ENCODE results near the gene ADGRF5.

DNA sequence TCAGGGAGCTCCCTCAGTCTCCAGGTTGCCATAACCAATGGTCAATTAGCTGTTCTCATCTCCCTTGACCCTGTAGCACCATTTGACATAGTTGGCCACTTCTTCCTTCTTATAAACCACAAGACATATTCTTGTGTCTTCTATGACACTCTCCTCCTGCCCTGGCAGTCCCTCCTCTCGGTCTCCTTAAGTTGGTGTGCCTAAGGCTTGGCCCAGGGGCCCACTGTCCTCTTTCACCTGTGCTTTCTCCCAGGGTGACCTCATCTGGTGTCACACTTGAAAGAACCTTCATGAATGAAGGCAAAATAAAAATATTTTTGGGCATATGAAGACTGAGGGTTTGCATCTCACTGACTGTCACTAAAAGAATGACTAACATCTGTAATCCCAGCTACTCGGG lies 9.7 kb upstream of the ADGRF5 start:
- TF ChIP-seq POLR2A (IDR thresholded peaks at IDR 0.05) (no peak), EP300 (IDR thresholded peaks at IDR 0.05) (no peak), POLR2AphosphoS5 (IDR thresholded peaks at IDR 0.05) (no peak)
- TF ChIP-seq, protein P1, sequence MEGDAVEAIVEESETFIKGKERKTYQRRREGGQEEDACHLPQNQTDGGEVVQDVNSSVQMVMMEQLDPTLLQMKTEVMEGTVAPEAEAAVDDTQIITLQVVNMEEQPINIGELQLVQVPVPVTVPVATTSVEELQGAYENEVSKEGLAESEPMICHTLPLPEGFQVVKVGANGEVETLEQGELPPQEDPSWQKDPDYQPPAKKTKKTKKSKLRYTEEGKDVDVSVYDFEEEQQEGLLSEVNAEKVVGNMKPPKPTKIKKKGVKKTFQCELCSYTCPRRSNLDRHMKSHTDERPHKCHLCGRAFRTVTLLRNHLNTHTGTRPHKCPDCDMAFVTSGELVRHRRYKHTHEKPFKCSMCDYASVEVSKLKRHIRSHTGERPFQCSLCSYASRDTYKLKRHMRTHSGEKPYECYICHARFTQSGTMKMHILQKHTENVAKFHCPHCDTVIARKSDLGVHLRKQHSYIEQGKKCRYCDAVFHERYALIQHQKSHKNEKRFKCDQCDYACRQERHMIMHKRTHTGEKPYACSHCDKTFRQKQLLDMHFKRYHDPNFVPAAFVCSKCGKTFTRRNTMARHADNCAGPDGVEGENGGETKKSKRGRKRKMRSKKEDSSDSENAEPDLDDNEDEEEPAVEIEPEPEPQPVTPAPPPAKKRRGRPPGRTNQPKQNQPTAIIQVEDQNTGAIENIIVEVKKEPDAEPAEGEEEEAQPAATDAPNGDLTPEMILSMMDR (IDR thresholded peaks at IDR 0.05) = no peak
